Measurements from ENCODE around the gene COBLL1.

DNA sequence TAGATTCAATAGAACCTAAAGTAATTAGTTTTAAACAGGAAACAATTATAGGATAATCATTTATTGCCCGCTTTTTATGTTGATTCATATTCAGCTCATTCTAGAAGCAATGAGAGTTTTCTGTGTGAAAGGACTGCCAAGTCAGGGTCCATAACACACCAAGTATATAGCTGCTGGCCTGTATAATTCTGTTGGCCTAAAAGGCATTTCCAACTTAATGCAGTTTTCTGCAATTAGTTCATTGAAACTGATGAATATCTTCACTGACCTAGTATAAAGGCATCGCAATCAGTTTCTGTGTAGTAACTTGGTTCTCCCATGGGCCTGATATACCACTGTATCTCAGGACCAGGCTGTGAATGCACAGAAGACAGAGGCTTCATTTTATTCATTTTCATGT lies 151.3 kb downstream of the COBLL1 start:
- TF ChIP-seq RFX5 (IDR thresholded peaks at IDR 0.05; ENCODE audit: low read depth, low read length) (no peak), ELK1 (IDR thresholded peaks at IDR 0.05; ENCODE audit: borderline replicate concordance, low read depth, low read length) (no peak), POLR2A (IDR thresholded peaks at IDR 0.05; ENCODE audit: low read depth, low read length) (no peak), RAD21 (IDR thresholded peaks at IDR 0.05; ENCODE audit: low read length) (no peak), SMC3 (IDR thresholded peaks at IDR 0.05; ENCODE audit: low read depth, low read length) (no peak)
- TF ChIP-seq, protein P1, sequence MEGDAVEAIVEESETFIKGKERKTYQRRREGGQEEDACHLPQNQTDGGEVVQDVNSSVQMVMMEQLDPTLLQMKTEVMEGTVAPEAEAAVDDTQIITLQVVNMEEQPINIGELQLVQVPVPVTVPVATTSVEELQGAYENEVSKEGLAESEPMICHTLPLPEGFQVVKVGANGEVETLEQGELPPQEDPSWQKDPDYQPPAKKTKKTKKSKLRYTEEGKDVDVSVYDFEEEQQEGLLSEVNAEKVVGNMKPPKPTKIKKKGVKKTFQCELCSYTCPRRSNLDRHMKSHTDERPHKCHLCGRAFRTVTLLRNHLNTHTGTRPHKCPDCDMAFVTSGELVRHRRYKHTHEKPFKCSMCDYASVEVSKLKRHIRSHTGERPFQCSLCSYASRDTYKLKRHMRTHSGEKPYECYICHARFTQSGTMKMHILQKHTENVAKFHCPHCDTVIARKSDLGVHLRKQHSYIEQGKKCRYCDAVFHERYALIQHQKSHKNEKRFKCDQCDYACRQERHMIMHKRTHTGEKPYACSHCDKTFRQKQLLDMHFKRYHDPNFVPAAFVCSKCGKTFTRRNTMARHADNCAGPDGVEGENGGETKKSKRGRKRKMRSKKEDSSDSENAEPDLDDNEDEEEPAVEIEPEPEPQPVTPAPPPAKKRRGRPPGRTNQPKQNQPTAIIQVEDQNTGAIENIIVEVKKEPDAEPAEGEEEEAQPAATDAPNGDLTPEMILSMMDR (conservative IDR thresholded peaks at IDR 0.05; ENCODE audit: low read depth, low read length) = no peak
- TF ChIP-seq, protein P2, sequence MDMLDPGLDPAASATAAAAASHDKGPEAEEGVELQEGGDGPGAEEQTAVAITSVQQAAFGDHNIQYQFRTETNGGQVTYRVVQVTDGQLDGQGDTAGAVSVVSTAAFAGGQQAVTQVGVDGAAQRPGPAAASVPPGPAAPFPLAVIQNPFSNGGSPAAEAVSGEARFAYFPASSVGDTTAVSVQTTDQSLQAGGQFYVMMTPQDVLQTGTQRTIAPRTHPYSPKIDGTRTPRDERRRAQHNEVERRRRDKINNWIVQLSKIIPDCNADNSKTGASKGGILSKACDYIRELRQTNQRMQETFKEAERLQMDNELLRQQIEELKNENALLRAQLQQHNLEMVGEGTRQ (IDR thresholded peaks at IDR 0.05; ENCODE audit: low read depth, low read length) = no peak
